Stimulated activated CD4-positive, alpha-beta T cell treated with anti-CD3 and anti-CD28 coated beads, Interleukin-2, amount 100 ng/mL, for 4 hours (primary cell): ENCODE measurements around the gene SLC19A1.
"Not testable (repeated sequence)": the region's sequence is repeated elsewhere in the genome, so short reads cannot be mapped to it uniquely, and the experiment has no call there.

Source experiments
- DNase-seq: peaks from one replicate; pipeline ENCODE4 v3.0.0-alpha.2; 2020; ENCODE audit warnings: low read depth

SLC19A1 gene

GRCh38 chr21:45532826-45533360 is 9.3 kb downstream of the SLC19A1 start:
- no peak for DNase-seq

- no peak for DNase-seq
These were observed 10.6 kb downstream of the SLC19A1 start for GRCh38 chr21:45531393-45532215.

- not testable (repeated sequence) for DNase-seq
These were observed 11.2 kb downstream of the SLC19A1 start for GRCh38 chr21:45531114-45531392.

- no peak for DNase-seq
These were observed 11.7 kb downstream of the SLC19A1 start for GRCh38 chr21:45530423-45531113.

GRCh38 chr21:45529785-45530422 is 12.3 kb downstream of the SLC19A1 start:
- DNase-seq, result no peak

- no peak for DNase-seq
These were observed 13.1 kb downstream of the SLC19A1 start for GRCh38 chr21:45528981-45529784.

GRCh38 chr21:45528028-45528705 is 14.1 kb downstream of the SLC19A1 start:
- no peak for DNase-seq

- not testable (repeated sequence) for DNase-seq
These were observed 14.9 kb downstream of the SLC19A1 start for GRCh38 chr21:45527151-45527999.

GRCh38 chr21:45525910-45526306 is 16.3 kb downstream of the SLC19A1 start:
- no peak for DNase-seq

- DNase-seq, result no peak
These were observed 16.9 kb downstream of the SLC19A1 start for GRCh38 chr21:45525153-45525909.

- no peak for DNase-seq
These were observed 17.5 kb downstream of the SLC19A1 start for GRCh38 chr21:45524756-45525152.

GRCh38 chr21:45523411-45524101 is 18.7 kb downstream of the SLC19A1 start:
- DNase-seq, result no peak

GRCh38 chr21:45522986-45523385 is 19.3 kb downstream of the SLC19A1 start:
- DNase-seq, result no peak

GRCh38 chr21:45522381-45522780 is 19.9 kb downstream of the SLC19A1 start:
- no peak for DNase-seq

GRCh38 chr21:45521241-45521640 is 21.0 kb downstream of the SLC19A1 start:
- no peak for DNase-seq

GRCh38 chr21:45519182-45519581 is 23.1 kb downstream of the SLC19A1 start:
- no peak for DNase-seq

- no peak for DNase-seq
These were observed 23.5 kb downstream of the SLC19A1 start for GRCh38 chr21:45518742-45519141.

GRCh38 chr21:45517249-45518065 is 24.8 kb downstream of the SLC19A1 start:
- no peak for DNase-seq
